H1 (cell line): ENCODE results near the gene DEAF1. TPM values are rescaled to one million over a fixed set of nuclear protein-coding genes. Genes with fewer than 3 reads are reported as not detected.

Experiments
- CHD2 ChIP-seq: IDR thresholded peaks from 2 replicates; pipeline ENCODE4 v1.6.1; 2012; ENCODE audit warnings: low read length, improper control_type of control experiment
- ZNF274 ChIP-seq: IDR thresholded peaks from 2 replicates; pipeline ENCODE4 v1.7.0; 2012; ENCODE audit warnings: low read length, borderline replicate concordance; ENCODE audit errors: extremely low read depth
- polyA plus RNA-seq, 7 experiments: library from polyadenylated mRNA; depleted of rRNA in 3 of 7; stranded (reverse) in 5 of 7; unstranded in 2 of 7; fragments of >200 nt in 5 of 7; fragments of 200-250 nt in 2 of 7; gene quantifications; 1 replicate in 5 of 7; 2 replicates in 1 of 7; 4 replicates in 1 of 7; pipeline versions ENCODE4 v1.2.1 to v1.2.3, GENCODE V29; 2011 to 2013; ENCODE audit warnings: missing spikeins in 2 of 7, mixed read lengths in 2 of 7
- total RNA-seq: library from RNA; stranded (reverse); fragmentation: NEBNext Ultra II Directional; extraction: Animal tissue kit (Norgen Biotek cat#: 25700); gene quantifications from 2 replicates; pipeline ENCODE4 v1.2.1, GENCODE V29; 2021
- TF ChIP-seq, protein P1 (sequence below): IDR thresholded peaks from 2 replicates; pipeline ENCODE4 v1.6.1; 2012; ENCODE audit warnings: inconsistent platforms

The DEAF1 gene
- total and polyA plus RNA-seq, 2 of the 8 experiments (the other 6 are each of a cell fraction or from before 2014, with no cell fraction given) = 47.3 to 58.4 TPM

DNA sequence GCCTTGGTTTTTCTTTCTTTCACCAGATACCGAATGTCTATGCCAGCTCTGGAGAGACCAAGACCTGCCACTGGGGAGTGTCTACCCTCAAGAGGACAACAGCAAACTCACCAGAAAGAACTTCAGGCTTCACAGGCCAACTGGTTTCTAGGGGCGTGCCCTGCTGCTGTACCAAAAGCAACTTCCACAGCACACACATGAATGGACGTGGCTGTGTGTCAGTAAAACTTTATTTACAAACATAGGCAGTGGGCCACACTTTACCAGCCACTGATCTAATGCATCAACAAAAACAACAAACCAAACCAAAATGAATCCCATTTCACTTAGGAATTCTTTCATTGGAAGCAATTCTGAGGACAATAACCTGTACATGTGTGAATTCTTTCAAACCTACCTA, 16.7 kb downstream of the DEAF1 start (continued):
- TF ChIP-seq, protein P1, sequence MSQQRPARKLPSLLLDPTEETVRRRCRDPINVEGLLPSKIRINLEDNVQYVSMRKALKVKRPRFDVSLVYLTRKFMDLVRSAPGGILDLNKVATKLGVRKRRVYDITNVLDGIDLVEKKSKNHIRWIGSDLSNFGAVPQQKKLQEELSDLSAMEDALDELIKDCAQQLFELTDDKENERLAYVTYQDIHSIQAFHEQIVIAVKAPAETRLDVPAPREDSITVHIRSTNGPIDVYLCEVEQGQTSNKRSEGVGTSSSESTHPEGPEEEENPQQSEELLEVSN = no peak
- TF ChIP-seq CHD2 (no peak), ZNF274 (no peak)
